ENCODE data around the gene NR3C1.
A peak's percentile ranks its signal among the peaks of the same experiment; 100 is the strongest.

Gene NR3C1

GRCh38 chr5:143398451-143399237 lies 4.8 kb downstream of the NR3C1 start:
- DNase-seq (ENCODE audit: low read depth, low spot score): no peak

- no peak for DNase-seq (ENCODE audit: low read depth, low spot score)
Observed at GRCh38 chr5:143398053-143398355, 5.5 kb downstream of the NR3C1 start.

GRCh38 chr5:143397302-143398052 lies 6.0 kb downstream of the NR3C1 start:
- DNase-seq (ENCODE audit: low read depth, low spot score): no peak

GRCh38 chr5:143396353-143396940 lies 7.0 kb downstream of the NR3C1 start:
- DNase-seq (ENCODE audit: low read depth, low spot score): no peak

- DNase-seq (ENCODE audit: low read depth, low spot score): no peak
Observed at GRCh38 chr5:143395638-143396352, 7.7 kb downstream of the NR3C1 start.

- no peak for DNase-seq (ENCODE audit: low read depth, low spot score)
Observed at GRCh38 chr5:143393524-143393923, 10.0 kb downstream of the NR3C1 start.

GRCh38 chr5:143390941-143391340 lies 12.5 kb downstream of the NR3C1 start:
- DNase-seq (ENCODE audit: low read depth, low spot score): no peak

- DNase-seq (ENCODE audit: low read depth, low spot score): no peak
Observed at GRCh38 chr5:143390258-143390657, 13.2 kb downstream of the NR3C1 start.

GRCh38 chr5:143386725-143387124 lies 16.8 kb downstream of the NR3C1 start:
- DNase-seq (ENCODE audit: low read depth, low spot score): no peak

- no peak for DNase-seq (ENCODE audit: low read depth, low spot score)
Observed at GRCh38 chr5:143384865-143385657, 18.4 kb downstream of the NR3C1 start.

- DNase-seq (ENCODE audit: low read depth, low spot score): no peak
Observed at GRCh38 chr5:143383988-143384387, 19.5 kb downstream of the NR3C1 start.

GRCh38 chr5:143379606-143380005 lies 23.9 kb downstream of the NR3C1 start:
- DNase-seq (ENCODE audit: low read depth, low spot score): no peak

GRCh38 chr5:143376911-143377813 lies 26.3 kb downstream of the NR3C1 start:
- peak; percentile 35 for DNase-seq (ENCODE audit: low read depth, low spot score)

GRCh38 chr5:143376195-143376779 lies 27.2 kb downstream of the NR3C1 start:
- DNase-seq (ENCODE audit: low read depth, low spot score): no peak

- no peak for DNase-seq (ENCODE audit: low read depth, low spot score)
Observed at GRCh38 chr5:143374496-143375217, 28.8 kb downstream of the NR3C1 start.

GRCh38 chr5:143373076-143373475 lies 30.4 kb downstream of the NR3C1 start:
- DNase-seq (ENCODE audit: low read depth, low spot score): no peak

- DNase-seq (ENCODE audit: low read depth, low spot score): no peak
Observed at GRCh38 chr5:143372187-143372829, 31.2 kb downstream of the NR3C1 start.

- DNase-seq (ENCODE audit: low read depth, low spot score): no peak
Observed at GRCh38 chr5:143370440-143370839, 33.0 kb downstream of the NR3C1 start.

GRCh38 chr5:143364061-143364460 lies 39.4 kb downstream of the NR3C1 start:
- no peak for DNase-seq (ENCODE audit: low read depth, low spot score)
